ENCODE results near the gene SOX15.

DNA sequence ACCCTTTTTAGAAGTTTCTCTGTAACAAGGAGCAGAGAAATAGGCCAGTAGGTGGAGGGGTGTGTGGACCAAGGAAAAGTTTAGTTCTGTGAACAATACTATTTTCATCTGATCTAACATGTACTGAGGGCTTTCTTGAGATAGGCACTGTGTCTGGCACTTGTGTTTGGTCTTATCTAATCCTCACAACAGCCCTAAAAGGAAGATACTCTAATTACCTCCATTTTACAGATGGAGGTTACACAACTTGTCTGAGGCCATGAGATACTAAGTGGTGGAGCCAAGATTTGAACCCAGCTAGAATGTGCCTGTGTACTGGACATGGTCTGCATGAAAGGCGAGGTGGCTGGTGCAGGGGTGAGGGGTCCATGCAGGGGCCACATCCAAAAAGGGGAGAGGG lies 36.5 kb downstream of the SOX15 start:
- no peak for TF ChIP-seq EZH2 (IDR thresholded peaks at IDR 0.05)
- TF ChIP-seq POLR2AphosphoS5 (IDR thresholded peaks at IDR 0.05; ENCODE audit: borderline replicate concordance, low read depth, low read length) = no peak
- no peak for TF ChIP-seq FOXP2 (optimal IDR thresholded peaks at IDR 0.05; ENCODE audit: control extremely low read depth, extremely low read length, insufficient read depth)

Measured in SK-N-MC (cell line).